GM18907 (cell line): Measurements from ENCODE around the gene PTOV1.
A peak's percentile ranks its signal among the peaks of the same experiment; 100 is the strongest.

Source experiments
- ATAC-seq: cut with Tn5 transposase; IDR thresholded peaks from one replicate; pipeline ENCODE4 v1.9.1; 2021; ENCODE audit warnings: mild to moderate bottlenecking, moderate library complexity; ENCODE audit not compliant: unreplicated experiment

The PTOV1 gene

GRCh38 chr19:49872245-49873128 is 21.5 kb downstream of the PTOV1 start:
- ATAC-seq: no peak

- ATAC-seq: no peak
Measured at GRCh38 chr19:49873129-49873521, 22.2 kb downstream of the PTOV1 start.

DNA sequence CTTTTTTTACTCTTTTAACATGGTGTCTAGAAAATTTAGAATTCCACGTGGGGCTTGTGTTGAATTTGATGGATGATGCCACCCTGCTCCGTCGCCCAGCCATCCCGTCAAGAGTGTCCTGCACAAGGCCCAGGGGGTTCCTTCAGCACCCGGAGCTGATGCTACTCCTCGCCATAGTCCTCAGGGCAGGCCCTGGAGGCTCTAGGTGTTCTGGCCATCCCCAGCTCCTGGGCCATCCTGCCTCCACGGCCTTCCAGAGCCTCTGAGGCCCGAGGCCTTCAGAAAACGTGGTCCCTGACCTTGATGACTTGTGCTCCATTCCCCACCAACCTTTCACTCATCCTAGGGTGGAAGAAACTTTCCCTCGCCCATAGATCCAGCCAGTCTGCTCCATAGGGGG is 22.9 kb downstream of the PTOV1 start:
- no peak for ATAC-seq

- ATAC-seq: no peak
Measured at GRCh38 chr19:49874503-49875157, 23.7 kb downstream of the PTOV1 start.

DNA sequence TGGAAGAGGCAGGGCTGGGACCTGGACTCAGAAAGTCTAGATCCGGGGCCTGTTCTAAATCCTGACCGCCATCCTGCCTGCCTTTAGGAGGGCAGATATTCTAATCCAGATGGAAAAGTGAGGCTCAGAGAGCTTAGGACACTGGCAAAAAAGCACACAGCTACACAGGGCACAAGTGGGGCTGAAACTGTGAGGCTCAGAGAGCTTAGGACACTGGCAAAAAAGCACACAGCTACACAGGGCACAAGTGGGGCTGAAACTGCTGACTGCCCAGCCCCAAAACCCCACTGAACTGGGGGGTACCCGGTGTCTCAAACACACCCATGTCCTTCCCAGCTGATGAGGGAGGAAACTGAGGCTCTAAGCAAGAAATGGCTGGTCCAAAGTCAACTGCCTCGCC is 24.2 kb downstream of the PTOV1 start:
- no peak for ATAC-seq

- ATAC-seq: no peak
Measured at GRCh38 chr19:49875857-49876421, 25.0 kb downstream of the PTOV1 start.

- peak; percentile 52 for ATAC-seq
Measured at GRCh38 chr19:49876422-49877019, 25.6 kb downstream of the PTOV1 start.

- peak; percentile 67 for ATAC-seq
Measured at GRCh38 chr19:49877020-49877878, 26.3 kb downstream of the PTOV1 start, which contains the start of the genes AKT1S1 and TBC1D17. Gene AKT1S1, minus strand, starts transcription at chr19:49877355. Its CDS starts 4,060 bp downstream, at chr19:49873295. Gene TBC1D17, plus strand, starts transcription at chr19:49877702. Its CDS starts 22 bp downstream, at chr19:49877724.

- peak; percentile 35 for ATAC-seq
Measured at GRCh38 chr19:49877879-49878743, 27.2 kb downstream of the PTOV1 start.

DNA sequence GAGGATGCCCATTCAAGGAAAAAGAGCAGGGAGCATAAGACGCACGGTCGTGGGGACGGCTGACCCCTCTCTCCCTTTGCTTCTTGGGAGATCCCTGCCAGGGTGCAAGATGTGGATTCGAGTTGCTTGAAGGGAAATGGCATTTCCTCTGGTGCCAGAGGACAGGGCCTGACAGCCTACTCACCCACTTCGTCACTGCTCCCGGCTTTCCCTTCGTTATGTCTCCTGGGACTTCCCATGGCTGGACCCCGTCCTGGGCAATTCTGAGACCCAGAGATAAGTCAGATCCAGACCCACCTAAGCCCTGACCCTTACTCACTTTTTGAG is 27.7 kb downstream of the PTOV1 start:
- ATAC-seq: no peak

GRCh38 chr19:49879243-49879963 is 28.4 kb downstream of the PTOV1 start:
- no peak for ATAC-seq

- ATAC-seq: no peak
Measured at GRCh38 chr19:49880162-49880869, 29.4 kb downstream of the PTOV1 start.

GRCh38 chr19:49881186-49881585 is 30.2 kb downstream of the PTOV1 start:
- ATAC-seq: no peak

GRCh38 chr19:49881672-49882394 is 30.9 kb downstream of the PTOV1 start:
- ATAC-seq: no peak

- no peak for ATAC-seq
Measured at GRCh38 chr19:49882643-49883042, 31.7 kb downstream of the PTOV1 start.

- no peak for ATAC-seq
Measured at GRCh38 chr19:49883094-49883493, 32.1 kb downstream of the PTOV1 start.

DNA sequence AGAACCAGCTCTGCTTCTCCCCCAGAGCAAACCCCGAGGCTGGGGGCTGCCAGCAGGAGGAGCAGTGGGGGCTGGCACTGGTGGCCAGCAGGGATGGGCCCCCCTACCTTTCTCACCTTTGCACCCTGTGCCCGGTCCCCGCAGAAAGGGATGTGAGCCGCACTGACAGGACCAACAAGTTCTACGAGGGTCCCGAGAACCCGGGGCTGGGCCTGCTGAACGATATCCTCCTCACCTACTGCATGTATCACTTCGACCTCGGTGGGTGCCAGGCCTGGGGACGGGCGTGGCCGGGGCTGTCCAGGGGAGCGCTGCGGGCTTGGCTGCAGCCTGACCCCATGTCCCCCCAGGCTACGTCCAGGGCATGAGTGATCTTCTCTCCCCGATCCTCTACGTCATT is 33.1 kb downstream of the PTOV1 start:
- ATAC-seq: no peak

- ATAC-seq: no peak
Measured at GRCh38 chr19:49884760-49885159, 33.8 kb downstream of the PTOV1 start.
